Vagina (tissue), 2 donors: ENCODE results near the gene NPW.

Experiments used
- POLR2AphosphoS5 ChIP-seq, 2 donors: sonication (generic); formaldehyde crosslinking; IDR thresholded peaks; one replicate each; pipeline ENCODE4 v1.9.0; 2017; ENCODE audit warnings: antibody characterized with exemption in 2 of 2, mild to moderate bottlenecking in 2 of 2, low read depth in 1 of 2; ENCODE audit not compliant: insufficient read depth in 1 of 2
- TF ChIP-seq, protein P1 (sequence below), 3 experiments: fragments of 450-650 bp in 2 of 3; fragments of 200-600 bp in 1 of 3; sonication (generic) in 1 of 3; IDR thresholded peaks; one replicate each; pipeline ENCODE4 v1.5.1; 2017 to 2019; ENCODE audit warnings: antibody characterized with exemption in 3 of 3, mild to moderate bottlenecking in 2 of 3, moderate library complexity in 2 of 3

DNA sequence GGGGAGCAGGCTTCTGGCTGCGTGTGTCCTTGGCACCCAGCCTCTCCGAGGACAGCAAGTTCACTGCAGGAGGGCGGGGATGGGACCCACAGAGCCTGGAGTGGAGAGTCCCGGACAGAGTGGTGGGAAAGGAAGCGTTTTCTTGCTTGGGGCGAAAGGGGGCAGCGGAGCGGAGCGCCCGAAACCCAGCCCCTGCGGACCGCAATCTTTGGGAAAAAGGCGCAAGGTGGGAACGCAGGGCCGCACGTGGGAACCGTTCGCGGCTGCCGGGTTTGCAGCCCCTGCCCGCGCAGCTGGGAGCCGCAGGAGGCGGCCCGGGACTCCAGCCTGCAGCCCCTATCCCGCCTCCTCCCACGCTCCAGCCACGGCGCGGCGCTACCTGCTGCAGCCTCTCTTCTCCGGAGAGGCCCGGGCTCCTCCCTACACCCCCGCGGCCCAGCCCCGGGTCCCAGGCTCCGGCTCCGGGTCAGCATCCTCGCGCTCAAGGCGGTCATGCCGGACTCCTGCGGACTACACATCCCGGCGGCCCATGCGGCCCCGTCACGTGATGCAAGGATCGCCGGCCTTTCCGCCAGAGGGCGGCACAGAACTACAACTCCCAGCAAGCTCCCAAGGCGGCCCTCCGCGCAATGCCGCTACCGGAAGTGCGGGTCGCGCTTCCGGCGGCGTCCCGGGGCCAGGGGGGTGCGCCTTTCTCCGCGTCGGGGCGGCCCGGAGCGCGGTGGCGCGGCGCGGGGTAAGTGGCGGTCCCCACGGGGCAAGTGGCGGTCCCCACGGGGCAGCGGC lies 27.9 kb downstream of the NPW start, which contains the start of the genes NTHL1 and TSC2:
- TF ChIP-seq, protein P1, sequence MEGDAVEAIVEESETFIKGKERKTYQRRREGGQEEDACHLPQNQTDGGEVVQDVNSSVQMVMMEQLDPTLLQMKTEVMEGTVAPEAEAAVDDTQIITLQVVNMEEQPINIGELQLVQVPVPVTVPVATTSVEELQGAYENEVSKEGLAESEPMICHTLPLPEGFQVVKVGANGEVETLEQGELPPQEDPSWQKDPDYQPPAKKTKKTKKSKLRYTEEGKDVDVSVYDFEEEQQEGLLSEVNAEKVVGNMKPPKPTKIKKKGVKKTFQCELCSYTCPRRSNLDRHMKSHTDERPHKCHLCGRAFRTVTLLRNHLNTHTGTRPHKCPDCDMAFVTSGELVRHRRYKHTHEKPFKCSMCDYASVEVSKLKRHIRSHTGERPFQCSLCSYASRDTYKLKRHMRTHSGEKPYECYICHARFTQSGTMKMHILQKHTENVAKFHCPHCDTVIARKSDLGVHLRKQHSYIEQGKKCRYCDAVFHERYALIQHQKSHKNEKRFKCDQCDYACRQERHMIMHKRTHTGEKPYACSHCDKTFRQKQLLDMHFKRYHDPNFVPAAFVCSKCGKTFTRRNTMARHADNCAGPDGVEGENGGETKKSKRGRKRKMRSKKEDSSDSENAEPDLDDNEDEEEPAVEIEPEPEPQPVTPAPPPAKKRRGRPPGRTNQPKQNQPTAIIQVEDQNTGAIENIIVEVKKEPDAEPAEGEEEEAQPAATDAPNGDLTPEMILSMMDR (IDR thresholded peaks at IDR 0.05) = peak in 2 of 3 experiments; percentile 32 to 58
- TF ChIP-seq POLR2AphosphoS5 (IDR thresholded peaks at IDR 0.05; ENCODE audit: insufficient read depth in 1 of 2, low read depth in 1 of 2) = peak; percentile 76 to 92
